Gastroesophageal sphincter (tissue), 3 donors: Measurements from ENCODE around the gene BRPF3.

Experiments
- CTCF ChIP-seq, 4 experiments: fragments of 200-600 bp in 2 of 4; fragments of 450-650 bp in 2 of 4; sonication (generic) in 1 of 4; IDR thresholded peaks; one replicate each; pipeline ENCODE4 v1.5.1; 2017 to 2019; ENCODE audit warnings: antibody characterized with exemption in 4 of 4, mild to moderate bottlenecking in 2 of 4, moderate library complexity in 2 of 4
- POLR2AphosphoS5 ChIP-seq: sonication (generic); formaldehyde crosslinking; IDR thresholded peaks from one replicate; pipeline ENCODE4 v1.6.1; 2017; ENCODE audit warnings: antibody characterized with exemption

GRCh38 chr6:36209606-36210005 is 13.1 kb downstream of the BRPF3 start:
- no peak for TF ChIP-seq CTCF (IDR thresholded peaks at IDR 0.05)
- TF ChIP-seq POLR2AphosphoS5 = no peak
